ENCODE data around the gene SSC5D. TPM values are rescaled to one million over a fixed set of nuclear protein-coding genes. Genes with fewer than 3 reads are reported as not detected.
"Not testable (repeated sequence)": the region's sequence is repeated elsewhere in the genome, so short reads cannot be mapped to it uniquely, and the experiment has no call there.

Gene SSC5D
- total and polyA plus RNA-seq, 2 donors, result 0.80 to 1.8 TPM

- peaks cover 61 to 92% of the 10 kb centered on the region in 2 donors for H3K27me3 ChIP-seq (ENCODE audit: control insufficient read depth in 2 of 2, insufficient read depth in 1 of 2, low read length in 1 of 2)
- H3K4me1 ChIP-seq (ENCODE audit: control insufficient read depth in 2 of 2, insufficient read depth in 2 of 2, low read length in 2 of 2), result peaks cover 8 to 22% of the 10 kb centered on the region in 2 donors
- H3K36me3 ChIP-seq (ENCODE audit: control insufficient read depth in 2 of 2, insufficient read depth in 2 of 2, low read length in 1 of 2), result no peaks in the 10 kb centered on the region
- no peak for DNase-seq (ENCODE audit: low read depth in 6 of 9, low spot score in 9 of 9)
- WGBS, result 38% methylated on average over 18 of the region's 18 CpGs
- H3K9me3 ChIP-seq (ENCODE audit: control insufficient read depth in 2 of 2, insufficient read depth in 1 of 2, low read length in 1 of 2), result peaks cover 0 to 15% of the 10 kb centered on the region in 2 donors
- H3K27ac ChIP-seq (ENCODE audit: low read depth in 1 of 2, low read length in 1 of 2), result no peak overlapping the region
- H3K4me3 ChIP-seq (ENCODE audit: low read length in 2 of 2), result no peak overlapping the region
Measured at GRCh38 chr19:55443824-55444480, 44.3 kb upstream of the SSC5D start.

- no peaks in the 10 kb centered on the region for H3K36me3 ChIP-seq (ENCODE audit: control insufficient read depth in 2 of 2, insufficient read depth in 2 of 2, low read length in 1 of 2)
- no peak overlapping the region for H3K4me3 ChIP-seq (ENCODE audit: low read length in 2 of 2)
- H3K27ac ChIP-seq (ENCODE audit: low read depth in 1 of 2, low read length in 1 of 2), result no peak overlapping the region
- H3K4me1 ChIP-seq (ENCODE audit: control insufficient read depth in 2 of 2, insufficient read depth in 2 of 2, low read length in 2 of 2), result peaks cover 8 to 22% of the 10 kb centered on the region in 2 donors
- no peak for DNase-seq (ENCODE audit: low read depth in 6 of 9, low spot score in 9 of 9)
- peaks cover 0 to 15% of the 10 kb centered on the region in 2 donors for H3K9me3 ChIP-seq (ENCODE audit: control insufficient read depth in 2 of 2, insufficient read depth in 1 of 2, low read length in 1 of 2)
- H3K27me3 ChIP-seq (ENCODE audit: control insufficient read depth in 2 of 2, insufficient read depth in 1 of 2, low read length in 1 of 2), result peaks cover 61 to 92% of the 10 kb centered on the region in 2 donors
- WGBS, result 49% methylated on average over 11 of the region's 11 CpGs
Measured at GRCh38 chr19:55444646-55445045, 43.6 kb upstream of the SSC5D start.

GRCh38 chr19:55446060-55446459 lies 42.2 kb upstream of the SSC5D start:
- 73% methylated on average over 8 of the region's 8 CpGs for WGBS
- peaks cover 8 to 16% of the 10 kb centered on the region in 2 donors for H3K4me1 ChIP-seq (ENCODE audit: control insufficient read depth in 2 of 2, insufficient read depth in 2 of 2, low read length in 2 of 2)
- DNase-seq (ENCODE audit: low read depth in 6 of 9, low spot score in 9 of 9), result no peak
- H3K27ac ChIP-seq (ENCODE audit: low read depth in 1 of 2, low read length in 1 of 2), result no peak overlapping the region
- H3K9me3 ChIP-seq (ENCODE audit: control insufficient read depth in 2 of 2, insufficient read depth in 1 of 2, low read length in 1 of 2), result peaks cover 0 to 4% of the 10 kb centered on the region in 2 donors
- H3K36me3 ChIP-seq (ENCODE audit: control insufficient read depth in 2 of 2, insufficient read depth in 2 of 2, low read length in 1 of 2), result no peaks in the 10 kb centered on the region
- peaks cover 60 to 91% of the 10 kb centered on the region in 2 donors for H3K27me3 ChIP-seq (ENCODE audit: control insufficient read depth in 2 of 2, insufficient read depth in 1 of 2, low read length in 1 of 2)
- no peak overlapping the region for H3K4me3 ChIP-seq (ENCODE audit: low read length in 2 of 2)

- Histone ChIP-seq H3K27ac (ENCODE audit: low read depth in 1 of 2, low read length in 1 of 2) (no peak overlapping the region), H3K4me3 (ENCODE audit: low read length in 2 of 2) (no peak overlapping the region), H3K27me3 (ENCODE audit: control insufficient read depth in 2 of 2, insufficient read depth in 1 of 2, low read length in 1 of 2) (peaks cover 60 to 92% of the 10 kb centered on the region in 2 donors), H3K9me3 (ENCODE audit: control insufficient read depth in 2 of 2, insufficient read depth in 1 of 2, low read length in 1 of 2) (no peaks in the 10 kb centered on the region), H3K4me1 (ENCODE audit: control insufficient read depth in 2 of 2, insufficient read depth in 2 of 2, low read length in 2 of 2) (peaks cover 17% of the 10 kb centered on the region in 2 donors), H3K36me3 (ENCODE audit: control insufficient read depth in 2 of 2, insufficient read depth in 2 of 2, low read length in 1 of 2) (no peaks in the 10 kb centered on the region)
- no peak for DNase-seq (ENCODE audit: low read depth in 6 of 9, low spot score in 9 of 9)
- WGBS, result 49% methylated on average over 16 of the region's 16 CpGs
Measured at GRCh38 chr19:55447421-55448174, 40.6 kb upstream of the SSC5D start.

- not testable (repeated sequence) for H3K27ac ChIP-seq (ENCODE audit: low read depth in 1 of 2, low read length in 1 of 2); H3K36me3 ChIP-seq (ENCODE audit: control insufficient read depth in 2 of 2, insufficient read depth in 2 of 2, low read length in 1 of 2); H3K9me3 ChIP-seq (ENCODE audit: control insufficient read depth in 2 of 2, insufficient read depth in 1 of 2, low read length in 1 of 2); H3K4me3 ChIP-seq (ENCODE audit: low read length in 2 of 2); DNase-seq (ENCODE audit: low read depth in 6 of 9, low spot score in 9 of 9)
- peaks cover 16 to 18% of the 10 kb centered on the region in 2 donors for H3K4me1 ChIP-seq (ENCODE audit: control insufficient read depth in 2 of 2, insufficient read depth in 2 of 2, low read length in 2 of 2)
- WGBS, result 95% methylated on average over 5 of the region's 5 CpGs
- peaks cover 55 to 92% of the 10 kb centered on the region in 2 donors for H3K27me3 ChIP-seq (ENCODE audit: control insufficient read depth in 2 of 2, insufficient read depth in 1 of 2, low read length in 1 of 2)
Measured at GRCh38 chr19:55448175-55448490, 40.1 kb upstream of the SSC5D start.

- peaks cover 45 to 88% of the 10 kb centered on the region in 2 donors for H3K27me3 ChIP-seq (ENCODE audit: control insufficient read depth in 2 of 2, insufficient read depth in 1 of 2, low read length in 1 of 2)
- H3K36me3 ChIP-seq (ENCODE audit: control insufficient read depth in 2 of 2, insufficient read depth in 2 of 2, low read length in 1 of 2), result no peaks in the 10 kb centered on the region
- H3K27ac ChIP-seq (ENCODE audit: low read depth in 1 of 2, low read length in 1 of 2), result no peak overlapping the region
- H3K4me1 ChIP-seq (ENCODE audit: control insufficient read depth in 2 of 2, insufficient read depth in 2 of 2, low read length in 2 of 2), result peaks cover 13 to 15% of the 10 kb centered on the region in 2 donors
- H3K4me3 ChIP-seq (ENCODE audit: low read length in 2 of 2), result no peak overlapping the region
- no peak for DNase-seq (ENCODE audit: low read depth in 6 of 9, low spot score in 9 of 9)
- H3K9me3 ChIP-seq (ENCODE audit: control insufficient read depth in 2 of 2, insufficient read depth in 1 of 2, low read length in 1 of 2), result no peaks in the 10 kb centered on the region
- 43% methylated on average over 16 of the region's 16 CpGs for WGBS
Measured at GRCh38 chr19:55449469-55449868, 38.8 kb upstream of the SSC5D start.

- peak in 1 of 9 donors; percentile 34 for DNase-seq (ENCODE audit: low read depth in 6 of 9, low spot score in 9 of 9)
- Histone ChIP-seq H3K27me3 (ENCODE audit: control insufficient read depth in 2 of 2, insufficient read depth in 1 of 2, low read length in 1 of 2) (peaks cover 32 to 71% of the 10 kb centered on the region in 2 donors), H3K4me3 (ENCODE audit: low read length in 2 of 2) (peak overlapping the region; percentile 18 to 49), H3K36me3 (ENCODE audit: control insufficient read depth in 2 of 2, insufficient read depth in 2 of 2, low read length in 1 of 2) (peaks cover 0 to 4% of the 10 kb centered on the region in 2 donors), H3K4me1 (ENCODE audit: control insufficient read depth in 2 of 2, insufficient read depth in 2 of 2, low read length in 2 of 2) (peaks cover 13 to 15% of the 10 kb centered on the region in 2 donors), H3K9me3 (ENCODE audit: control insufficient read depth in 2 of 2, insufficient read depth in 1 of 2, low read length in 1 of 2) (no peaks in the 10 kb centered on the region), H3K27ac (ENCODE audit: low read depth in 1 of 2, low read length in 1 of 2) (no peak overlapping the region)
- WGBS, result 3% methylated on average over 80 of the region's 80 CpGs
Measured at GRCh38 chr19:55451163-55451964, 36.9 kb upstream of the SSC5D start.

GRCh38 chr19:55451965-55452748 lies 36.1 kb upstream of the SSC5D start:
- peak in 4 of 9 donors; percentile 41 to 72 (median 52) for DNase-seq (ENCODE audit: low read depth in 6 of 9, low spot score in 9 of 9)
- peaks cover 0 to 4% of the 10 kb centered on the region in 2 donors for H3K36me3 ChIP-seq (ENCODE audit: control insufficient read depth in 2 of 2, insufficient read depth in 2 of 2, low read length in 1 of 2)
- WGBS, result 5% methylated on average over 57 of the region's 57 CpGs

More at GRCh38 chr19:55451965-55452748, 36.1 kb upstream of the SSC5D start:
- Histone ChIP-seq H3K4me1 (ENCODE audit: control insufficient read depth in 2 of 2, insufficient read depth in 2 of 2, low read length in 2 of 2) (peaks cover 13 to 15% of the 10 kb centered on the region in 2 donors), H3K27me3 (ENCODE audit: control insufficient read depth in 2 of 2, insufficient read depth in 1 of 2, low read length in 1 of 2) (peaks cover 28 to 63% of the 10 kb centered on the region in 2 donors), H3K27ac (ENCODE audit: low read depth in 1 of 2, low read length in 1 of 2) (no peak overlapping the region), H3K4me3 (ENCODE audit: low read length in 2 of 2) (peak overlapping the region; percentile 18 to 49), H3K9me3 (ENCODE audit: control insufficient read depth in 2 of 2, insufficient read depth in 1 of 2, low read length in 1 of 2) (no peaks in the 10 kb centered on the region)

All from thymus (tissue), 11 donors.